Measurements from ENCODE around the gene SDHAF3. TPM values are rescaled to one million over a fixed set of nuclear protein-coding genes. Genes with fewer than 3 reads are reported as not detected.
A peak's percentile ranks its signal among the peaks of the same experiment; 100 is the strongest.
"Not testable (repeated sequence)": the region's sequence is repeated elsewhere in the genome, so short reads cannot be mapped to it uniquely, and the experiment has no call there.

Gene SDHAF3
- total and polyA plus RNA-seq, 8 donors = 2.9 to 18.2 (median 6.7) TPM

GRCh38 chr7:97138830-97139229 lies 21.3 kb downstream of the SDHAF3 start:
- Histone ChIP-seq H3K27ac (no peak overlapping the region), H3K36me3 (peaks cover 4 to 13% (median 8%) of the 10 kb centered on the region in 4 donors), H3K4me3 (no peak overlapping the region), H3K4me1 (no peaks in the 10 kb centered on the region), H3K27me3 (no peaks in the 10 kb centered on the region), H3K9me3 (peaks cover 0 to 24% (median 13%) of the 10 kb centered on the region in 4 donors)
- DNase-seq = no peak
- TF ChIP-seq POLR2AphosphoS5 (IDR thresholded peaks at IDR 0.05) (no peak), POLR2A (IDR thresholded peaks at IDR 0.05) (no peak), CTCF (IDR thresholded peaks at IDR 0.05) (no peak), EP300 (IDR thresholded peaks at IDR 0.05) (no peak)
- intact Hi-C loops (cut with DNase I; ENCODE audit: low total_unique reads) = no loop called here
- 91 to 98% (median 98%) methylated on average over 7 to 8 of the region's 8 CpGs for WGBS, 5 donors

DNA sequence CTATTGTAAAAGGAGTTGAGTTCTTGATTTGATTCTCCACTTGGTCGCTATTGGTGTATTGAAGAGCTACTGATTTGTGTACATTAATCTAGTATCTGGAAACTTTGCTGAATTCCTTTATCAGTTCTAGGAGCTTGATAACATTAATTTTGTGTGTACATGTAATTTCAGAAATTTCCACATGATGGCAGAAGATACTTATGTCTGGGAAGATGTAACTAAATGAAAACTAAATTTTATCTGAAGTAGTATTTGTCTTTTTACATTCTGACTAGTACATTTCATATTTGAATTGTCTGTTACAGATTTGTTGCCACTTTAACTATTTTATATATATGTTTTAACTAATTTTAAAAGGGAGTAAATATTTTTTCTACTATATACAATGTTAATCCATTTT lies 27.6 kb downstream of the SDHAF3 start:
- H3K36me3 ChIP-seq = peaks cover 0 to 6% (median 2%) of the 10 kb centered on the region in 4 donors
- peak in 1 of 2 donors; percentile 52 for DNase-seq
- H3K27me3 ChIP-seq = no peaks in the 10 kb centered on the region
- peaks cover 0 to 14% (median 7%) of the 10 kb centered on the region in 4 donors for H3K9me3 ChIP-seq
- no peaks in the 10 kb centered on the region for H3K4me1 ChIP-seq
- TF ChIP-seq POLR2A (IDR thresholded peaks at IDR 0.05) = no peak
- peak in 4 of 7 experiments; percentile 26 to 44 (median 35) for TF ChIP-seq CTCF (IDR thresholded peaks at IDR 0.05)
- 27 to 46% (median 40%) methylated on average over 1 of the region's 1 CpG for WGBS, 5 donors
- intact Hi-C loops (cut with DNase I; ENCODE audit: low total_unique reads) = no loop called here
- H3K27ac ChIP-seq = no peak overlapping the region
- no peak overlapping the region for H3K4me3 ChIP-seq

DNA sequence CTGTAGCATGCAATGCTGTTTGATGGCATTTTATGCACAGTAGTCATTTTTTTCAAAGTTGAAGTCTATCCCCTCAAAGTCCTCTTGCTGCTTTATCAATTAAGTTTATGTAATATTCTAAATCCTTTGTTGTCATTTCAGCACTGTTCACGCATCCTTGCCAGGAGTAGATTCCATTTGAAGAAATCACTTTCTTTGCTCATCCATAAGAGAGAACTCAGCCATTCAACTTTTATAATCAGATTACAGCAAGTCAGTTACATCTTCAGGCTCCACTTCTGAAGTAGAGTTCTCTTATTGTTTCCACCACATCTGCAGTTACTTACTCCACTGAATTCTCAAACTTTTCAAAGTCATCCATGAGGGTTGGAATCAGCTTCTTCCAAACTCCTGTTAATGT lies 32.3 kb downstream of the SDHAF3 start:
- Histone ChIP-seq H3K9me3 (no peaks in the 10 kb centered on the region), H3K36me3 (peaks cover 0 to 3% (median 0%) of the 10 kb centered on the region in 4 donors), H3K27me3 (no peaks in the 10 kb centered on the region), H3K27ac (no peak overlapping the region), H3K4me1 (no peaks in the 10 kb centered on the region), H3K4me3 (no peak overlapping the region)
- intact Hi-C loops (cut with DNase I; ENCODE audit: low total_unique reads) = no loop called here
- WGBS, 5 donors = 79 to 94% (median 88%) methylated on average over 1 of the region's 1 CpG
- TF ChIP-seq POLR2A (IDR thresholded peaks at IDR 0.05) = no peak
- no peak for TF ChIP-seq CTCF (IDR thresholded peaks at IDR 0.05)
- TF ChIP-seq EP300 (IDR thresholded peaks at IDR 0.05) = no peak
- no peak for TF ChIP-seq POLR2AphosphoS5 (IDR thresholded peaks at IDR 0.05)
- DNase-seq = no peak

DNA sequence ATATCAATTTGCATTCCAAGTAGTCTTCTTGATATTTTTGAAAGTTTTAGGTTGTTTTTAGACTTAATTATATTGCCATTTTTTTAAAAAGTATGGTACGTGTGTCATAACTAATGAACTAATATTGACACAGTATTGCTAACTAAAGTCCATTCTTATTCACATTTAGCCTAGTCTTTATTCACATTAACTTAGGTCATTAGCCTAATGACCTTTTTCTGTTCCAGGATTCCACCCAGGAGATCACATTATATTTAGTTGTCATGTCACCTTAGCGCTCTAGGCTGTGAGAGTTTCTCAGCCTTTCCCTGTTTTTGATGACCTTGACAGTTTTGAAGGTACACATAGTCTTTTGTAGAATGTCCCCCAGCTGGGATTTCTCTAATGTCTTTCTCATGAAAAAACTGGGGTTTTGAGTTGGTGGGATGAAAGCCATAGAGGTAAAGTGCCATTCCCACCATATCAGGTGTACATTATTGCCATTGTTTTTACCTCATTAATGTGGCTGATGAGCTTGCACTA lies 38.5 kb downstream of the SDHAF3 start:
- Histone ChIP-seq H3K4me1 (no peaks in the 10 kb centered on the region), H3K36me3 (peaks cover 9 to 14% (median 11%) of the 10 kb centered on the region in 4 donors), H3K27ac (no peak overlapping the region), H3K4me3 (no peak overlapping the region), H3K27me3 (no peaks in the 10 kb centered on the region), H3K9me3 (peaks cover 0 to 12% (median 4%) of the 10 kb centered on the region in 4 donors)
- no peak for DNase-seq
- 69 to 91% (median 75%) methylated on average over 2 of the region's 2 CpGs for WGBS, 5 donors
- no peak for TF ChIP-seq CTCF (IDR thresholded peaks at IDR 0.05)
- TF ChIP-seq EP300 (IDR thresholded peaks at IDR 0.05) = no peak
- TF ChIP-seq POLR2A (IDR thresholded peaks at IDR 0.05) = no peak
- no peak for TF ChIP-seq POLR2AphosphoS5 (IDR thresholded peaks at IDR 0.05)
- intact Hi-C loops (cut with DNase I; ENCODE audit: low total_unique reads) = no loop called here

GRCh38 chr7:97159984-97160383 lies 42.5 kb downstream of the SDHAF3 start:
- whole genome bisulfite sequencing, 5 donors = 91 to 99% (median 97%) methylated on average over 17 to 26 of the region's 26 CpGs
- H3K4me3 ChIP-seq; H3K27ac ChIP-seq; H3K4me1 ChIP-seq; intact Hi-C loops (cut with DNase I; ENCODE audit: low total_unique reads); H3K27me3 ChIP-seq; DNase-seq: not testable (repeated sequence)
- peaks cover 0 to 12% (median 4%) of the 10 kb centered on the region in 4 donors for H3K9me3 ChIP-seq
- peaks cover 6 to 18% (median 14%) of the 10 kb centered on the region in 4 donors for H3K36me3 ChIP-seq

- peaks cover 6 to 18% (median 14%) of the 10 kb centered on the region in 4 donors for H3K36me3 ChIP-seq
- peaks cover 0 to 12% (median 4%) of the 10 kb centered on the region in 4 donors for H3K9me3 ChIP-seq
- DNase-seq; intact Hi-C loops (cut with DNase I; ENCODE audit: low total_unique reads); H3K27me3 ChIP-seq; H3K27ac ChIP-seq; H3K4me1 ChIP-seq; H3K4me3 ChIP-seq: not testable (repeated sequence)
- WGBS, 5 donors = 97 to 100% (median 100%) methylated on average over 1 of the region's 1 CpG
Measured at GRCh38 chr7:97161609-97162008, 44.1 kb downstream of the SDHAF3 start.

Data from stomach (tissue), 9 donors.